BE2C (cell line): ENCODE data around the gene FANCF.

Experiments used
- DNase-seq: peaks from one replicate; pipeline ENCODE4 v3.0.0-alpha.2; 2020
- H3K27me3 ChIP-seq: fragments of 250-450 bp; sonication (Bioruptor Pico); 2 replicates; pipeline ENCODE4 v1.5.1; 2020; ENCODE audit warnings: mild to moderate bottlenecking
- H3K36me3 ChIP-seq: fragments of 250-450 bp; sonication (Bioruptor Pico); 2 replicates; pipeline ENCODE4 v1.5.1; 2020; ENCODE audit warnings: mild to moderate bottlenecking
- H3K4me1 ChIP-seq: fragments of 250-450 bp; sonication (Bioruptor Pico); 2 replicates; pipeline ENCODE4 v1.5.1; 2020
- H3K4me3 ChIP-seq: 2 replicates; pipeline ENCODE4 v1.5.1; 2011; ENCODE audit warnings: low read depth, low read length
- H3K9me3 ChIP-seq: fragments of 250-450 bp; sonication (Bioruptor Pico); 2 replicates; pipeline ENCODE4 v1.5.1; 2020
- TF ChIP-seq, protein P1 (sequence below): IDR thresholded peaks from 2 replicates; pipeline ENCODE4 v1.5.1; 2012; ENCODE audit warnings: mild to moderate bottlenecking, low read depth, low read length

Gene FANCF

GRCh38 chr11:22581354-22582150, 44.1 kb downstream of the FANCF start:
- Histone ChIP-seq H3K36me3 (no peaks in the 10 kb centered on the region), H3K4me3 (no peak overlapping the region)
- TF ChIP-seq, protein P1, sequence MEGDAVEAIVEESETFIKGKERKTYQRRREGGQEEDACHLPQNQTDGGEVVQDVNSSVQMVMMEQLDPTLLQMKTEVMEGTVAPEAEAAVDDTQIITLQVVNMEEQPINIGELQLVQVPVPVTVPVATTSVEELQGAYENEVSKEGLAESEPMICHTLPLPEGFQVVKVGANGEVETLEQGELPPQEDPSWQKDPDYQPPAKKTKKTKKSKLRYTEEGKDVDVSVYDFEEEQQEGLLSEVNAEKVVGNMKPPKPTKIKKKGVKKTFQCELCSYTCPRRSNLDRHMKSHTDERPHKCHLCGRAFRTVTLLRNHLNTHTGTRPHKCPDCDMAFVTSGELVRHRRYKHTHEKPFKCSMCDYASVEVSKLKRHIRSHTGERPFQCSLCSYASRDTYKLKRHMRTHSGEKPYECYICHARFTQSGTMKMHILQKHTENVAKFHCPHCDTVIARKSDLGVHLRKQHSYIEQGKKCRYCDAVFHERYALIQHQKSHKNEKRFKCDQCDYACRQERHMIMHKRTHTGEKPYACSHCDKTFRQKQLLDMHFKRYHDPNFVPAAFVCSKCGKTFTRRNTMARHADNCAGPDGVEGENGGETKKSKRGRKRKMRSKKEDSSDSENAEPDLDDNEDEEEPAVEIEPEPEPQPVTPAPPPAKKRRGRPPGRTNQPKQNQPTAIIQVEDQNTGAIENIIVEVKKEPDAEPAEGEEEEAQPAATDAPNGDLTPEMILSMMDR = no peak

GRCh38 chr11:22577854-22578253, 47.8 kb downstream of the FANCF start:
- TF ChIP-seq, protein P1 = no peak
- no peak for DNase-seq
- Histone ChIP-seq H3K9me3 (no peaks in the 10 kb centered on the region), H3K36me3 (no peaks in the 10 kb centered on the region), H3K4me1 (no peaks in the 10 kb centered on the region), H3K4me3 (no peak overlapping the region), H3K27me3 (no peaks in the 10 kb centered on the region)

More at GRCh38 chr11:22581354-22582150, 44.1 kb downstream of the FANCF start:
- no peaks in the 10 kb centered on the region for H3K4me1 ChIP-seq
- no peak for DNase-seq
- no peaks in the 10 kb centered on the region for H3K9me3 ChIP-seq
- H3K27me3 ChIP-seq = no peaks in the 10 kb centered on the region
